SHP77 (cell line): Measurements from ENCODE around the gene OR10A3.
A peak's percentile ranks its signal among the peaks of the same experiment; 100 is the strongest.
"Not testable (repeated sequence)": the region's sequence is repeated elsewhere in the genome, so short reads cannot be mapped to it uniquely, and the experiment has no call there.

Source experiments
- DNase-seq, 2 experiments: peaks; one replicate each; lab custom pipeline; 2025; lab: John Stamatoyannopoulos, UW

The OR10A3 gene

GRCh38 chr11:7941608-7942007, at the start of gene OR10A3:
TSS of gene OR10A3 (minus strand) at chr11:7941708. CDS start at chr11:7939520, 2,188 bp downstream.
- DNase-seq = no peak

GRCh38 chr11:7987560-7987883, 46.0 kb upstream of the OR10A3 start:
- not testable (repeated sequence) for DNase-seq

GRCh38 chr11:7986768-7987559, 45.5 kb upstream of the OR10A3 start, which contains the start of gene EIF3F:
TSS of gene EIF3F (plus strand) at chr11:7987337. CDS start at chr11:7987353, 16 bp downstream.
- peak; percentile 91 to 92 for DNase-seq

- DNase-seq = no peak
Observed at GRCh38 chr11:7983832-7984590, 42.5 kb upstream of the OR10A3 start.

- no peak for DNase-seq
Observed at GRCh38 chr11:7982582-7983119, 41.1 kb upstream of the OR10A3 start.

GRCh38 chr11:7981619-7982157, 40.2 kb upstream of the OR10A3 start:
- no peak for DNase-seq

- no peak for DNase-seq
Observed at GRCh38 chr11:7977232-7977917, 35.9 kb upstream of the OR10A3 start.

GRCh38 chr11:7974668-7975067, 33.2 kb upstream of the OR10A3 start:
- DNase-seq = no peak

GRCh38 chr11:7973011-7973410, 31.5 kb upstream of the OR10A3 start:
- no peak for DNase-seq

- DNase-seq = no peak
Observed at GRCh38 chr11:7971846-7972245, 30.3 kb upstream of the OR10A3 start.

GRCh38 chr11:7969756-7970646, 28.5 kb upstream of the OR10A3 start:
- no peak for DNase-seq

- no peak for DNase-seq
Observed at GRCh38 chr11:7968686-7969085, 27.2 kb upstream of the OR10A3 start.

GRCh38 chr11:7967826-7968225, 26.3 kb upstream of the OR10A3 start:
- no peak for DNase-seq

GRCh38 chr11:7967097-7967496, 25.6 kb upstream of the OR10A3 start:
- DNase-seq = no peak

GRCh38 chr11:7965386-7965785, 23.9 kb upstream of the OR10A3 start, which contains the start of gene NLRP10:
TSS of gene NLRP10 (minus strand) at chr11:7965447. CDS start at chr11:7963495, 1,952 bp downstream.
- DNase-seq = no peak

- DNase-seq = no peak
Observed at GRCh38 chr11:7964873-7965272, 23.4 kb upstream of the OR10A3 start.

- DNase-seq = no peak
Observed at GRCh38 chr11:7964261-7964660, 22.8 kb upstream of the OR10A3 start.

GRCh38 chr11:7955191-7955590, 13.7 kb upstream of the OR10A3 start:
- DNase-seq = no peak

GRCh38 chr11:7949934-7950333, 8.4 kb upstream of the OR10A3 start:
- no peak for DNase-seq

GRCh38 chr11:7944123-7944522, 2.6 kb upstream of the OR10A3 start:
- DNase-seq = no peak

- no peak for DNase-seq
Observed at GRCh38 chr11:7941146-7941545, 362 bp downstream of the OR10A3 start.
